K562 (cell line): ENCODE data around the gene TMEM185A.

Experiments used
- BHLHE40 ChIP-seq: IDR thresholded peaks from 2 replicates; pipeline ENCODE4 v1.6.1; 2011; ENCODE audit warnings: low read length, improper control_type of control experiment
- HNRNPUL1 ChIP-seq: fragments of 200-400 bp; formaldehyde crosslinking; IDR thresholded peaks from 2 replicates; pipeline ENCODE4 v1.6.1; 2017; ENCODE audit warnings: low read length
- NFIC ChIP-seq: fragments of 450-650 bp; IDR thresholded peaks from 2 replicates; pipeline ENCODE4 v1.6.1; 2017; ENCODE audit warnings: mild to moderate bottlenecking, inconsistent platforms
- POLR2A ChIP-seq: fragments of 450-650 bp; conservative IDR thresholded peaks from 2 replicates; pipeline ENCODE4 v1.6.1; 2016
- YY1 ChIP-seq, 3 experiments: IDR thresholded peaks; 2 replicates each; pipeline ENCODE4 v1.6.1; 2011; ENCODE audit warnings: low read length in 2 of 3, mild to moderate bottlenecking in 2 of 3, moderate library complexity in 2 of 3, borderline replicate concordance in 1 of 3, control low read depth in 1 of 3, low read depth in 1 of 3; ENCODE audit not compliant: insufficient read depth in 3 of 3, insufficient replicate concordance in 2 of 3, control insufficient read depth in 1 of 3, insufficient read length in 1 of 3; ENCODE audit errors: extremely low read depth in 1 of 3
- ZNF766 ChIP-seq: fragments of 200-800 bp; sonication (Bioruptor generic); conservative IDR thresholded peaks from 2 replicates; pipeline ENCODE4 v1.6.1; 2016; ENCODE audit warnings: missing genetic modification characterization, missing compliant biosample characterization

- TF ChIP-seq BHLHE40 (no peak), YY1 (IDR thresholded peaks at IDR 0.05; ENCODE audit: borderline replicate concordance in 1 of 3, control insufficient read depth in 1 of 3, extremely low read depth in 1 of 3, insufficient read depth in 3 of 3, insufficient read length in 1 of 3, insufficient replicate concordance in 2 of 3, low read depth in 1 of 3, low read length in 2 of 3) (no peak), HNRNPUL1 (no peak), POLR2A (no peak), NFIC (no peak), ZNF766 (CRISPR knock-in tag) (no peak)
Observed at GRCh38 chrX:149641432-149641831, 9.8 kb upstream of the TMEM185A start.
